HT-29 (cell line): Measurements from ENCODE around the gene IL1RAPL1. TPM values are rescaled to one million over a fixed set of nuclear protein-coding genes. Genes with fewer than 3 reads are reported as not detected.

Source experiments
- DNase-seq: peaks from one replicate; pipeline ENCODE4 v3.0.0-alpha.2; 2015; ENCODE audit warnings: low spot score
- total RNA-seq: library from RNA; depleted of rRNA; stranded (reverse); fragments of >200 nt; shearing (Covaris generic); gene quantifications from 2 replicates; pipeline ENCODE4 v1.2.3, GENCODE V29; 2014

IL1RAPL1 gene
- total RNA-seq, 1 experiment from 2014 or later: 0.03 TPM

- DNase-seq: no peak
Observed at GRCh38 chrX:29870608-29871007, 1283.4 kb downstream of the IL1RAPL1 start.

DNA sequence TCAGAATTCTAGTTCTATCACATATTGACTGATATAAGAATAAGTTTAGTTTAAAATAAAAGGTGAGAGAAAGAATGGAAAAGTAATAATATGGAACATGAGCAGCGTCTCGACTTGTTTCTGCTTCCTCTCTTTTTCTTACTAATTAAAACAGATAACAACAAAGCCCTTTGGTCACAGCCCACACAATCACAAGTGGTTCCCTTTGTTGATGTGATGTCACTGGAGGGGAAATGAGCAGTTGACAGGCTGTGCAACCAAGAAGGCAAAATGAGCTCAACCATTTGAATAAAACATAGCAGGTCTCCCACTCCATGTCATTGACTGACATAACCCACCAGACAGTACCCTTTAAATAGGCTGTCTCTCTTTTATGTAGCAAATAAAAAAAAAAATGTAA lies 1285.6 kb downstream of the IL1RAPL1 start:
- no peak for DNase-seq

GRCh38 chrX:29876733-29877132 lies 1289.5 kb downstream of the IL1RAPL1 start:
- DNase-seq: no peak

DNA sequence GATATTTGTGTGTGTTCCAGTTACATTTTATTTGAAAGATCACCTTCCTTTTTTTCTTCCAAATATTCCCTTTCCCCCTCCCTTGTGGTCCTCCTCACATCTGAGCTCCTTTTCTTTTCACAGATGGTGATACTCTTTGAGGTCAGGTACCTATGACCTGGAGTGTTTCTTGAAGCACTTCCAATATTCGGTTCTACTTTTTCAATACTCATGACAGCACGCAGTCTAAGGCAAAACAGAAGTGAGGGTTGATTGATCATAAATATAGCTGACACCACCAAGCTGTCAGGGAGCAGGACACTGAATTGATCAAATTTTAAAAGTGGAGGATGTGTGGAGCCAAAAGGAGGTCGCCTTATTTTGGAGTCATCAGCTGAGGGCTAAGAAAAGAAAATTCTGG lies 1293.7 kb downstream of the IL1RAPL1 start:
- DNase-seq: no peak

GRCh38 chrX:29890004-29890403 lies 1302.8 kb downstream of the IL1RAPL1 start:
- DNase-seq: no peak

- DNase-seq: no peak
Observed at GRCh38 chrX:29890646-29891200, 1303.5 kb downstream of the IL1RAPL1 start.

DNA sequence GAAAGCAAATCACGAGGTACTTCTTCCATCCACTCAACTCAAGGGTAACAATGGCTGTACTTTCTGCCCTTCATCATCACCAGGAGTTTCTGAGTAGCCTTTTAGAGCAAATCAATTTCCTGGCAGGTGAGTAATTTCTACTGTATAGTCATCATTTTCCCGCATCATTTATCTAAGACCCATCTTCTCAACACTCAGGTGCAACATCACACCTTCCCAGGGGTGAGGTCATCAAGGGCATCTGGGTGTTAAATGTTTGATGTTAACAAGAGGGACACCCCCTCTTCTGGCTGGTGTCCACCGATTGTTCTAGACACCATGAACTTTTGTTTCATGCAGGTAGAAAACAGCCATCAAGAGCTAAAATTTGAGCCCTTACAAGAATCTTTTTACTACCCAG lies 1314.8 kb downstream of the IL1RAPL1 start:
- DNase-seq: no peak

GRCh38 chrX:29903360-29903759 lies 1316.1 kb downstream of the IL1RAPL1 start:
- DNase-seq: no peak

- peak; percentile 10 for DNase-seq
Observed at GRCh38 chrX:29911673-29912072, 1324.4 kb downstream of the IL1RAPL1 start.

DNA sequence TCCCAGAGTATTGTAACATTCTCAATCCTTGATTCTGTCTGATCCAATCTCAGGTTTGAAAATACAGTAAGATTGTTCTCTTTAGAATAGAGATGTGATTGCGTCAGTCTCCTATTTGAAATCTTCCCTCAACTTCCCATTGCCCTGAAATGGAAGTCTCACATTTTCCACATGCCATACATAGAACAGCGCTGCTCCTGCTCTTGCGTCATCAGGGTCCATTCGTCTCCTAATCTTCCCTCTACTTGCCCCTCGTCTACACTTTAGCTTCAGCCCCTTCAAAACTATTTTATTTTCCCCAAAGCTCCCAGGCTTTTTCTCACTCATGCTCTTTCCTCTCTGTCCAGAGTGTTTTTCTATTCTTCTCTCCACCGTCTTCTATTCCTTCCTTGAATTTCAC lies 1326.4 kb downstream of the IL1RAPL1 start:
- DNase-seq: no peak

DNA sequence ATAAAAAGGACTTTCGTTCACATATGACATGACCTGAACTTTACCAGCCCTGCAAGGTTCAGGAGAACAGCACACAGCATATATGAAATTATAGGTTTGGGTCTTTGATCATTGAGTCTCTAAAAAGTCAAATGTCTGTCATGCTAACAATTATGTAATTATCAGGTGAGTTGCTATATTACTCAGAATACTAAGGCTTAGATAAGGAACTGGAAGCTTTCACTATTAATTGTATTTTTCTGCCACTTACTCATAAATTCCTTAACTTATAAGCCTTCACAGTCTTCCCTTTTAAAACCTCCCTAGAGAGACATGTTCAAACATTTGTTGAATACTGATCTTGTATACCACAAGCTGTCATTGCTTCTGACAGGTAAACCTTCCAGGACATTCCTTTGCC lies 1335.4 kb downstream of the IL1RAPL1 start:
- no peak for DNase-seq

GRCh38 chrX:29926056-29926455 lies 1338.8 kb downstream of the IL1RAPL1 start:
- DNase-seq: no peak

GRCh38 chrX:29926659-29927058 lies 1339.4 kb downstream of the IL1RAPL1 start:
- no peak for DNase-seq

DNA sequence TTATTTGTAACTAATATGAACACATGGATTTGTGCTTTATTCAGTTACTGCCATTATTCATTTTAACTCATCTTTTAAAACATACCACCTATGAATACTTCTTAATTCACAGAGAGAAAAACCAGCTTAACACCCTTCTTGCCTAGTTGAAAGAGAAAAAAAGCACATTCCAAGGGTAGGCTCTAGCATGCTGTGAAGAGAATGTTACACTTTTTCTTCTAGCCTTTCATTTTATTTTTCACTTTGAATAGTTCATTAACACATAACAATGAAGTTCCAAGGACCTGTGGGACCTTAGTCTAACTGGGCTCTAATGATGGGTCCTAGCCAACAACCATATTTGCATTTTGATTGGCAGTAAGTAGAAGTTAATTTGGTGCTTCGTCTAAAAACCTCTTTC lies 1348.2 kb downstream of the IL1RAPL1 start:
- no peak for DNase-seq

DNA sequence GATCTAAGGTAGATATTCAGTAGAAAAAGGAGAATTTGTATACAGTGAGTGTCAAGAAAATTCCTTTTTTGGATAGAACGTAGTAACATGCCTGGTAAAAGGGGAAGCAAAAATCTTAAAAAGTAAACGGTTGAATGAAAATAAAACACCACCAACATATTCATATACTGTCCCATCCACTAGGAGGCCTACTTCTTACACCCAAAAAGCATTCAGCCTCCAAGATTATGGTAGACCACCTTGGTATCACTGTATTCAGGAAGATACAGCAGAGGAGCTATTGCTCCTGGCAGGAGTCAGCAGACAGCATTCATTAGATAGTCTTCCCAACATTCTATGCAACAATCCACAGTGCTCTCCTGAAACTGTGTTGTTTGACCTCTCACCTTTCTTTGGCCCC lies 1353.5 kb downstream of the IL1RAPL1 start:
- no peak for DNase-seq

GRCh38 chrX:29941287-29941686 lies 1354.0 kb downstream of the IL1RAPL1 start:
- no peak for DNase-seq

DNA sequence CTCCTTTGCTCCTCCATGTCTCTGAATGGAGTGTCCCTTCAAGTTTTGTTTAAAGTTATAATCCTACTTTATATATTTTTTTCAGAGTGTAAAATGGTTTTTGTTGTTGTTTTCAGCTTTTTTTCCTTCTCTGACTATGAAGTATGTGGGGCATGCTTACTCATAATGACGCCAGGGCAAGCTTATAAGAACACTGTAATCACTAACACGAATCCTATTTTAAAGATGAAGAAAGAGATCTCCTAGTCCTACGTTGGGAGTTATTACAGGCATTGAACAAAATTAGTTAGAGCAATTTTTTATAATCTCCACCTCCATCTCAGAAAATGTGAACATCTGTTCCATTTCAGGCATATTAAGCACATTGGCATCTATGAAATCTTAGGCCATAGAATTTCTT lies 1360.0 kb downstream of the IL1RAPL1 start:
- no peak for DNase-seq

DNA sequence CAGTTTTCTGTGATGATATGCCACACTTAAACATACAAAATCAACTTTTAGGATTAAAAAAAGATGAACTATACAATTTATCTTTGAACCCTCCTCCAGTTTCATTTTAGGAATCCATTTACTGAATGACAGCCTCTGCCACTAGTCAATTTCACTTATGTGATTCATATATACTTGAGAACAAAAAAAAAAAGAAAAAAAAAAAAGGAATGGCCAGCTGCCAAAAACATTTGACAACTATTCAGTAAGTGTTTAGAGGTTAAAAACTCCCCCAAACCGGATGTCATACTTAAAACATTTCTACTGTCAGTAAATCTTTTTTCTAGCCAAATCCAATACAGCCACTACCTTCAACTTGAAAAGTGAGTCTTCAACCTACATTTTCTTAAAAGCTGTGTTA lies 1361.4 kb downstream of the IL1RAPL1 start:
- no peak for DNase-seq

GRCh38 chrX:29952016-29952415 lies 1364.8 kb downstream of the IL1RAPL1 start:
- no peak for DNase-seq

- DNase-seq: no peak
Observed at GRCh38 chrX:29962061-29962460, 1374.8 kb downstream of the IL1RAPL1 start.

GRCh38 chrX:29965634-29966033 lies 1378.4 kb downstream of the IL1RAPL1 start:
- no peak for DNase-seq

DNA sequence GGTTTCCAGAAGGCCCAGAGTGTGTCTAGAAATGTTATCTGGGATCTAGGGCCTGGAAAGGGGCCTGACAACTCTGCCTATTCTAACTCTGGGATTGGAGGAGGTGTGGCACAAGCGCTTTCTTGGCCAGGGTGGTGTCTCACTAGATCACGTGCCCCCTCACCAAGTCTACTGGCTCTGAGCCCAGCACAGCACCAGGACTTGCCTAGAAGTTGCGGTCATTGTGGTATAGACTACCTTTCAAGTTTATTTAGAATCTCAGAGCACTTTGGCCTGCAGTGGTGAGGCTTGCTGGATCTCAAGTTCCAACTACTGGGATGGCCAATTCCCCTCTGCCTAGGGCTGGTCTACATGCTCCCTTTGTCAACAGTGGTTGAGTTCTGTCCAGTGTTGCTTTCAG lies 1404.8 kb downstream of the IL1RAPL1 start:
- DNase-seq: no peak

DNA sequence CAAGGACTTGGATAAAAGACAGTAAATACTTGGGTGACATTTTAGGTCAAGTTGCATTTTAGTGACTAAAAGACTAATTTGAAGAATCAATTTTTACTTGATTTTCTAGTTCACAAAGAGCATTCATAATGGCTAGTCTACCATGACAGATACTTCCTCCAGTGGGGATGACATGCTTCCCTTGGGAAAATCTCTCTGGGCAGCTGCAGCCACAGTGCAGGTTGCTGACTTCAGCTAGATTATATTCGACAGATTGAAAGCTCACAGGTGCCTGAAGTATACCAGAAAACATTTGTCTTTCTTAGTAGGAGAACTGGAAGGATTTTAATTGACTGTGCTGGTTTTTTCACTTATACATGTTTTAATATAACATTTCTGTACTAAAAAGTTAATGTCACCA lies 1418.6 kb downstream of the IL1RAPL1 start:
- DNase-seq: no peak
